ENCODE measurements around the gene HSPA9.

DNA sequence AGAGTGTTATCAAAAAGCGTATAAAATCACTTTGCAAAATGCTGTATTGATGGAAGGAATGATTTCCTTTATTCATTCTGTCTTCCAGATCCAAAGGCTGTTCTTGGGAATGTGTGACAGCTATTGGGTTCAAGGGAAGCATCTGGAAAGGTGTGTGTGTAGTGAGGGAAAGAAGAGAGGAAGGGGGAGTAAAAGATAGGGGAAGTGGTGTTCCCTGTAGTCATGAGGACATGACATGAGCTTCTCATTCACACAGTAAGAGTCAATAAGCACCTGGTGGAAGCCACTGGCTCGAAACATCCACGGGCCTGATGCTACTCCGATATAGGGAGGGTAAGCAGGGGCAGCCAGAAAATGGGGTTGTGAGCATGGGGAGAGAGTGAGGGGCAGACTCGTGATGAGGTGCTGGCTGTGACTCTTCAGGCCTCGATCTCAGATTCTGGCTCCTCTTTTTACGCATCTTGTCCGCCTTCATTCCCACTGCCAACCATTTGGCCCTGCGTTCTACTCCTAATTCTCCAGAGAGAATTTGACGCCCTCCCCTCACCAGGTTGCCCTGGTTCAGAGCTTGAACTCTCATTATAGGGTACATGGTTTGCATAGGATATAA is 29.1 kb upstream of the HSPA9 start:
- TF ChIP-seq CTCF (IDR thresholded peaks at IDR 0.05) (no peak), POLR2A (IDR thresholded peaks at IDR 0.05) (no peak), POLR2AphosphoS5 (IDR thresholded peaks at IDR 0.05) (no peak)
